ENCODE results near the gene FRMD8.

FRMD8 gene

GRCh38 chr11:65423516-65424204, 37.2 kb downstream of the FRMD8 start:
- no peak for DNase-seq (ENCODE audit: extremely low read depth in 1 of 2, low read depth in 1 of 2)

GRCh38 chr11:65424205-65425104, 38.0 kb downstream of the FRMD8 start:
- no peak for DNase-seq (ENCODE audit: extremely low read depth in 1 of 2, low read depth in 1 of 2)

GRCh38 chr11:65425105-65425970, 38.9 kb downstream of the FRMD8 start:
- peak in 1 of 2 donors; percentile 80 for DNase-seq (ENCODE audit: extremely low read depth in 1 of 2, low read depth in 1 of 2)

GRCh38 chr11:65425971-65426838, 39.8 kb downstream of the FRMD8 start:
- DNase-seq (ENCODE audit: extremely low read depth in 1 of 2, low read depth in 1 of 2): no peak

- no peak for DNase-seq (ENCODE audit: extremely low read depth in 1 of 2, low read depth in 1 of 2)
Measured at GRCh38 chr11:65426839-65427690, 40.6 kb downstream of the FRMD8 start.

- DNase-seq (ENCODE audit: extremely low read depth in 1 of 2, low read depth in 1 of 2): no peak
Measured at GRCh38 chr11:65427691-65428577, 41.5 kb downstream of the FRMD8 start.

GRCh38 chr11:65428578-65429067, 42.2 kb downstream of the FRMD8 start:
- DNase-seq (ENCODE audit: extremely low read depth in 1 of 2, low read depth in 1 of 2): no peak

- DNase-seq (ENCODE audit: extremely low read depth in 1 of 2, low read depth in 1 of 2): no peak
Measured at GRCh38 chr11:65429068-65429681, 42.7 kb downstream of the FRMD8 start.

- DNase-seq (ENCODE audit: extremely low read depth in 1 of 2, low read depth in 1 of 2): no peak
Measured at GRCh38 chr11:65429724-65430405, 43.4 kb downstream of the FRMD8 start.

GRCh38 chr11:65430406-65431217, 44.2 kb downstream of the FRMD8 start:
- DNase-seq (ENCODE audit: extremely low read depth in 1 of 2, low read depth in 1 of 2): no peak

GRCh38 chr11:65431451-65432099, 45.1 kb downstream of the FRMD8 start:
- no peak for DNase-seq (ENCODE audit: extremely low read depth in 1 of 2, low read depth in 1 of 2)

- no peak for DNase-seq (ENCODE audit: extremely low read depth in 1 of 2, low read depth in 1 of 2)
Measured at GRCh38 chr11:65432100-65432650, 45.7 kb downstream of the FRMD8 start.

GRCh38 chr11:65432686-65433582, 46.5 kb downstream of the FRMD8 start:
- DNase-seq (ENCODE audit: extremely low read depth in 1 of 2, low read depth in 1 of 2): no peak

GRCh38 chr11:65433657-65434056, 47.2 kb downstream of the FRMD8 start:
- no peak for DNase-seq (ENCODE audit: extremely low read depth in 1 of 2, low read depth in 1 of 2)

Measured in stimulated activated CD8-positive, alpha-beta memory T cell treated with anti-CD3 and anti-CD28 coated beads, Interleukin-7, amount 100 ng/mL, for 48 hours (primary cell).